Gastrocnemius medialis (tissue), 4 donors: ENCODE data around the gene FHOD3. TPM values are rescaled to one million over a fixed set of nuclear protein-coding genes. Genes with fewer than 3 reads are reported as not detected.

Experiments used
- ATAC-seq, 2 donors: fragments of 150-250 bp; one replicate each; pipeline ENCODE4 v1.9.1; 2016
- DNase-seq, 2 donors: peaks; one replicate each; pipeline ENCODE4 v3.0.0-alpha.2; 2019
- H3K27ac ChIP-seq, 4 donors: fragments of 200-600 bp; sonication (generic); 1 replicate in 1 of 4; 2 replicates in 3 of 4; pipeline ENCODE4 v1.5.1; 2016 to 2018; ENCODE audit warnings: mild to moderate bottlenecking in 2 of 4, moderate library complexity in 1 of 4
- H3K27me3 ChIP-seq, 3 donors: fragments of 200-600 bp; sonication (generic) in 2 of 3; 1 replicate in 1 of 3; 2 replicates in 2 of 3; pipeline versions ENCODE4 v1.5.1 to v1.6.0; 2016 to 2019; ENCODE audit warnings: mild to moderate bottlenecking in 1 of 3, moderate library complexity in 1 of 3
- H3K36me3 ChIP-seq, 2 donors: fragments of 200-600 bp; sonication (generic) in 1 of 2; one replicate each; pipeline ENCODE4 v1.5.1; 2017 to 2018
- H3K4me1 ChIP-seq, 2 donors: fragments of 200-600 bp; sonication (generic) in 1 of 2; one replicate each; pipeline ENCODE4 v1.5.1; 2016 to 2017; ENCODE audit warnings: mild to moderate bottlenecking in 2 of 2
- H3K4me3 ChIP-seq, 4 donors: fragments of 200-600 bp; sonication (generic) in 3 of 4; 1 replicate in 1 of 4; 2 replicates in 3 of 4; pipeline ENCODE4 v1.5.1; 2016 to 2019; ENCODE audit warnings: mild to moderate bottlenecking in 2 of 4
- H3K9me3 ChIP-seq, 3 donors: fragments of 200-600 bp; sonication (generic) in 2 of 3; 1 replicate in 1 of 3; 2 replicates in 2 of 3; pipeline ENCODE4 v1.5.1; 2016 to 2019
- POLR2A ChIP-seq, 2 donors: fragments of 450-650 bp; IDR thresholded peaks; one replicate each; pipeline ENCODE4 v1.6.1; 2017; ENCODE audit warnings: antibody characterized with exemption in 2 of 2, mild to moderate bottlenecking in 2 of 2, moderate library complexity in 2 of 2
- in situ Hi-C, 4 donors: fragments of 200-750 bp; cut with MboI; loops; one replicate each; pipeline versions ENCODE4 v1.15.0 to v1.8.0; 2017; ENCODE audit warnings: low sequenced_read_pairs in 4 of 4
- intact Hi-C: fragments of 100-400 bp; cut with DNase I; formaldehyde crosslinking; loops from one replicate; pipeline ENCODE4 v1.15.1; 2023; ENCODE audit warnings: low total_unique reads
- total RNA-seq, 4 donors: library from RNA; depleted of rRNA; stranded (reverse); fragments of >200 nt; gene quantifications; one replicate each; pipeline versions ENCODE4 v1.1.0 to v1.2.3, GENCODE V29; 2016
- TF ChIP-seq, protein P1 (sequence below), 5 experiments: fragments of 450-650 bp in 3 of 5; fragments of 200-600 bp in 2 of 5; sonication (generic) in 2 of 5; IDR thresholded peaks in 4 of 5; conservative IDR thresholded peaks in 1 of 5; 1 replicate in 4 of 5; 2 replicates in 1 of 5; pipeline ENCODE4 v1.5.1; 2016 to 2019; ENCODE audit warnings: antibody characterized with exemption in 5 of 5, mild to moderate bottlenecking in 3 of 5, moderate library complexity in 3 of 5

FHOD3 gene
- total RNA-seq, 4 donors from 2014 or later, result 10.0 to 32.5 (median 17.0) TPM

DNA sequence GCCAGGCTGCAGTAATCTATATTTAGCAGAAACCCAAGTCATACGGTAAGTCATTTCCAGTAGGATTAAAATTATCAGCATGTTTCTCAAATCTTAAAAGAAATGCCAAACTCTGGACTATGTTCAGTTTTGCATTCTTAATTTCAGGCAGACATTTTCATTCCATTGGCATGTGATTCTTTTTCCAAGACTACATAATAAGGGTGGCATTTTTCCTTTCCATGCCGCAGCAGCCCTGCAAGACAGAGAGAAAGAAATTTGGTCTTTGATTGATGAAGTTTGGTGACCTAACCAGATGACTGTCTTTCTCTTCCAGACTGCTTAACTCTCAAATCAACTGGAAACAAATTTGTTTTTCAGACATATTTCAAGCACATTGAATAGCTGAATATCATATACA lies 118.1 kb downstream of the FHOD3 start:
- Histone ChIP-seq H3K4me1 (peaks cover 14 to 21% of the 10 kb centered on the region in 2 donors), H3K4me3 (no peak overlapping the region), H3K27ac (no peak overlapping the region), H3K9me3 (no peaks in the 10 kb centered on the region), H3K36me3 (no peaks in the 10 kb centered on the region), H3K27me3 (no peaks in the 10 kb centered on the region)
- in situ Hi-C loops, result no loop called here
- no peak for TF ChIP-seq POLR2A (IDR thresholded peaks at IDR 0.05)
- TF ChIP-seq, protein P1, sequence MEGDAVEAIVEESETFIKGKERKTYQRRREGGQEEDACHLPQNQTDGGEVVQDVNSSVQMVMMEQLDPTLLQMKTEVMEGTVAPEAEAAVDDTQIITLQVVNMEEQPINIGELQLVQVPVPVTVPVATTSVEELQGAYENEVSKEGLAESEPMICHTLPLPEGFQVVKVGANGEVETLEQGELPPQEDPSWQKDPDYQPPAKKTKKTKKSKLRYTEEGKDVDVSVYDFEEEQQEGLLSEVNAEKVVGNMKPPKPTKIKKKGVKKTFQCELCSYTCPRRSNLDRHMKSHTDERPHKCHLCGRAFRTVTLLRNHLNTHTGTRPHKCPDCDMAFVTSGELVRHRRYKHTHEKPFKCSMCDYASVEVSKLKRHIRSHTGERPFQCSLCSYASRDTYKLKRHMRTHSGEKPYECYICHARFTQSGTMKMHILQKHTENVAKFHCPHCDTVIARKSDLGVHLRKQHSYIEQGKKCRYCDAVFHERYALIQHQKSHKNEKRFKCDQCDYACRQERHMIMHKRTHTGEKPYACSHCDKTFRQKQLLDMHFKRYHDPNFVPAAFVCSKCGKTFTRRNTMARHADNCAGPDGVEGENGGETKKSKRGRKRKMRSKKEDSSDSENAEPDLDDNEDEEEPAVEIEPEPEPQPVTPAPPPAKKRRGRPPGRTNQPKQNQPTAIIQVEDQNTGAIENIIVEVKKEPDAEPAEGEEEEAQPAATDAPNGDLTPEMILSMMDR (IDR thresholded peaks at IDR 0.05 in 4 of 5, conservative IDR thresholded peaks at IDR 0.05 in 1 of 5), result no peak
- no peak for DNase-seq
- intact Hi-C loops, result loop anchor here (5.0 kb wide), 1 partner anchor 77 kb away; no protein-coding TSS in a partner anchor
- no peak for ATAC-seq

DNA sequence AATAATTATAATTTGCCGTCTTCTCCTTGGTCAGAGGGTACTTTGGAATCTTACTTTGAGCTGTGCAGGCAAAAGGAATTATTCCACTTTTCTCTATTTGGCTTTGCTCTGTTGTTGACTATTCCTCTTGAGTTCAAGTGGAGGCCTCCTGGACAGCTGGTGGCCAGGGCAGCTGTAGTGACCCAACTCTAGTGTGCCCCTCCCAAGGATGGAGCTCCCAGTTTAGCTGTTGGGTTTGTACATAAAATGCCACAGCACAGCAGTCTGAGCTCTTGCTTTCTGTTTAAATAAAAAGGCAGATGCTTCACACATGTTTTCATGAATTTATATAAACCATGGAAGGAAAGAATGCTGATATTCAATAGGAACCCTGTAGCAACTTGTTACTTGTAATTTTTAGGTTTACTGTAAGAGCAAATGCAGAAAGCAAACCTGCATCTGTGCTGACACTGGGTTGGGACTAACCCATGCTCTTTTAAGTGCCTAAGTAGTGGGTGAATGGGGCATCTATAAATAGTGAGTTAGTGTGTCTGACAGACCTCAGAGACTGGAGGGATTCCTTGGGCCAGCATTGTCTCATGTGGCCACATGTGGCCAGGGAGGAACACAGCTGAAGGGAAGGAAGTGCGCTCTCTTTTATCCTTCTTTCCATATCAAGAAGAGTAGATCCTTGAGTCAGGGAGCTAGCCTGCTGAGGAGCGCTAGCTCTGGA lies 121.8 kb downstream of the FHOD3 start:
- Histone ChIP-seq H3K4me1 (peaks cover 14 to 28% of the 10 kb centered on the region in 2 donors), H3K9me3 (no peaks in the 10 kb centered on the region), H3K27ac (peak overlapping the region; percentile 68 to 81 (median 79)), H3K27me3 (no peaks in the 10 kb centered on the region), H3K4me3 (peak overlapping the region in 1 of 4 donors; percentile 6), H3K36me3 (no peaks in the 10 kb centered on the region)
- no peak for DNase-seq
- intact Hi-C loops (loop anchor here (5.0 kb wide), 1 partner anchor 73 kb away; no protein-coding TSS in a partner anchor), in situ Hi-C loops (no loop called here)
- peak; percentile 12 to 13 for TF ChIP-seq POLR2A (IDR thresholded peaks at IDR 0.05)
- TF ChIP-seq, protein P1 (IDR thresholded peaks at IDR 0.05 in 4 of 5, conservative IDR thresholded peaks at IDR 0.05 in 1 of 5), result no peak
- peak; percentile 56 to 77 for ATAC-seq

DNA sequence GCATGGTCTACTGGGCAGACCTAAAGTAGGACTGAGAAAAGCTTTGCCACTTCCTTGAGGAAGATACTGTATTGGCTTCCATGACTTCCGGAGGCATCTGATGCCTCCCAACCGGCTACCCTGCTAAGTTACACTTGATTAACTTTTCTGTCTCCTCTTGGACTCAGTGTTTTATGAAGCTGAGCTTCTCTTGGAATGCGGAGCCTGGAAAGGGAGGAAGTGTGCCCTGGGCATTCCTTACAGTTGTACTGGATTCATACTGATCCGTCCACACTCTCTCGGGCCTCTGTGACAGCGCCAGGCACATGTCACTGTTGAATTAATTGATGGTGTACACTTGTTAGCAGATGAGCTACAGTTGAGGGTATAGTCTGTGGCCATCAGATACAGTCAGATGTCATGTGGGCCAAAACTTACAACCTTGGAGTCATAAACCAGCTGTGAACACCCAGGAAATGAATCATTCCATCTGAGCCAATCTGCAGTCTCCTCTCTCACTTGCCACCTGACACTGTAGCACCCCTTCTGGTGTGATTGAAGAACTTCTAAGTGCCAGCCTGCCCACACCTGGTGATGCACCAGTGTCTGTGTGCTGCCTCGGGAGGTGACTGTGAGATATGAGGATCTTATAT lies 122.5 kb downstream of the FHOD3 start:
- Histone ChIP-seq H3K9me3 (no peaks in the 10 kb centered on the region), H3K4me3 (peak overlapping the region in 2 of 4 donors; percentile 6 to 19), H3K27ac (peak overlapping the region; percentile 68 to 81 (median 79)), H3K4me1 (peaks cover 14 to 28% of the 10 kb centered on the region in 2 donors), H3K36me3 (no peaks in the 10 kb centered on the region), H3K27me3 (no peaks in the 10 kb centered on the region)
- peak in 1 of 2 donors; percentile 72 for DNase-seq
- in situ Hi-C loops, result no loop called here
- intact Hi-C loops, result loop anchor here (2.0 to 5.0 kb wide), 3 partner anchors 69 to 113 kb away; no protein-coding TSS in a partner anchor
- TF ChIP-seq POLR2A (IDR thresholded peaks at IDR 0.05), result peak in 1 of 2 donors; percentile 27
- TF ChIP-seq, protein P1 (IDR thresholded peaks at IDR 0.05 in 4 of 5, conservative IDR thresholded peaks at IDR 0.05 in 1 of 5), result peak in 4 of 5 experiments; percentile 16 to 47 (median 28)
- ATAC-seq, result peak; percentile 92 to 93

DNA sequence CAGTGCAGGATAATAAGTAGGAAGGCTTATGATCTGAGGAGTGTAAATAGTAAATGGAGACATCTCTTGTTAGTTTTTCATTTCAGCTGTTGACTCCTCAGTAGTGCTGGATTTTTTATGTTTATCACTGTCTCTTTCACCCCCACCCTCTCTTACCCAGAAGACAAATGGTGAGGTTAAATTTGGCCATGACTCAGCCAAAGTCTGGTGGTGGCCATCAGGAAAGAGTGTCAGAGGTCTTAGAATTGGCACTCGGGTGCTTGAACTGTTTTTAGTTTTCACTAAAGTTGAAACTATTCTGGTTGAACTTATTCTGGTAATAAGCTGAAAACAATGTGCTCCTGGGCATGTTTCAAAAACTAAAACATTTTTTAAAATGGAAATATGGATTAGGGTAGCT lies 123.3 kb downstream of the FHOD3 start:
- Histone ChIP-seq H3K4me1 (peaks cover 14 to 24% of the 10 kb centered on the region in 2 donors), H3K27ac (peak overlapping the region; percentile 68 to 81 (median 79)), H3K9me3 (no peaks in the 10 kb centered on the region), H3K27me3 (no peaks in the 10 kb centered on the region), H3K4me3 (no peak overlapping the region), H3K36me3 (no peaks in the 10 kb centered on the region)
- intact Hi-C loops (loop anchor here (2.0 to 5.0 kb wide), 2 partner anchors 70 to 114 kb away; no protein-coding TSS in a partner anchor), in situ Hi-C loops (no loop called here)
- DNase-seq (no peak), ATAC-seq (peak; percentile 32 to 37)
- no peak for TF ChIP-seq POLR2A (IDR thresholded peaks at IDR 0.05)
- TF ChIP-seq, protein P1 (IDR thresholded peaks at IDR 0.05 in 4 of 5, conservative IDR thresholded peaks at IDR 0.05 in 1 of 5), result no peak
